Activated CD8-positive, alpha-beta T cell treated with anti-CD3 and anti-CD28 coated beads for 36 hours (primary cell): ENCODE measurements around the gene GDF7. TPM values are rescaled to one million over a fixed set of nuclear protein-coding genes. Genes with fewer than 3 reads are reported as not detected.

Experiments used
- ATAC-seq: fragments of 200-7000 bp; cut with Tn5 transposase; one replicate; pipeline ENCODE4 v1.10.0; 2021; ENCODE audit warnings: mild to moderate bottlenecking, moderate library complexity
- CTCF ChIA-PET: fragments of 350-600 bp; sonication (Branson Sonifier 250); formaldehyde crosslinking; loops from one replicate; lab custom pipeline; 2021; ENCODE audit warnings: antibody characterized with exemption; lab: Charles Lee
- POLR2A ChIA-PET: fragments of 350-600 bp; sonication (Branson Sonifier 250); formaldehyde crosslinking; loops from one replicate; lab custom pipeline; 2021; ENCODE audit warnings: antibody characterized with exemption; lab: Charles Lee
- DNase-seq: peaks from one replicate; pipeline ENCODE4 v3.0.0-alpha.2; 2020
- H3K27ac Mint-ChIP-seq: one replicate; pipeline ENCODE4 v1.8.0; 2021; ENCODE audit warnings: mild to moderate bottlenecking, mixed read lengths
- H3K27me3 Mint-ChIP-seq: one replicate; pipeline ENCODE4 v1.8.0; 2021; ENCODE audit warnings: mixed read lengths
- H3K36me3 Mint-ChIP-seq: one replicate; pipeline ENCODE4 v1.8.0; 2021; ENCODE audit warnings: low read depth, mixed read lengths
- H3K4me1 Mint-ChIP-seq: one replicate; pipeline ENCODE4 v1.8.0; 2021; ENCODE audit warnings: low read depth, mixed read lengths
- H3K4me3 Mint-ChIP-seq: one replicate; pipeline ENCODE4 v1.8.0; 2021; ENCODE audit warnings: mild to moderate bottlenecking, moderate library complexity, mixed read lengths
- H3K9me3 Mint-ChIP-seq: one replicate; pipeline ENCODE4 v1.8.0; 2021; ENCODE audit warnings: mixed read lengths
- intact Hi-C: fragments of 100-400 bp; cut with micrococcal nuclease; formaldehyde crosslinking; loops from one replicate; pipeline ENCODE4 v1.10.0; 2022
- total RNA-seq, 2 experiments: library from RNA; stranded (reverse); gene quantifications; one replicate each; pipeline ENCODE4 v1.2.3, GENCODE V29; 2021
- TF ChIP-seq, protein P1 (sequence below): fragments of 200-600 bp; IDR thresholded peaks from one replicate; pipeline ENCODE4 v1.8.0; 2022; ENCODE audit warnings: antibody characterized with exemption, mild to moderate bottlenecking

GDF7 gene
- total RNA-seq, 2 experiments from 2014 or later, result not detected

DNA sequence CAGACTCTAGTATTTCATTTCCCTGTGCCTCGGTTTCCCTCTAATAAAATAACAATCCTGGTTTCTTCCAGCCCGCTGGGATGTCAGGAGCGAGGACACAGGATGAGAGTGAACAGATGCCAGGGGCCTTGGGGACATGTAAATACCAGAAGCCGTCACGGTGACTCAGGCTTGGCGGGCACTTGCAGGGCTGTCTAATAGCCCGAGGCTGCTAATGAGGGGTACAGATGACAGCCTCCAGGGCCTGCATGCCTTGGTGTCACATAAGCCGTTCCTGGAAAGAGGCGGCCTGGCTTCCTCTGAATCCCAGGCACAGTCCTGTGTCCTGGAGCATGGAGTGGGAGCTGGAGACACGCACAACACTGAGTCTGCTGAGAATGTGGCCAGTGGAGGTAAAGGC, 44.2 kb upstream of the GDF7 start:
- Mint-ChIP-seq H3K36me3 (no peaks in the 10 kb centered on the region), H3K4me3 (no peak overlapping the region), H3K27ac (no peak overlapping the region), H3K9me3 (no peaks in the 10 kb centered on the region), H3K4me1 (no peaks in the 10 kb centered on the region), H3K27me3 (no peaks in the 10 kb centered on the region)
- ChIA-PET POLR2A (no interaction called here), CTCF (no interaction called here)
- no peak for ATAC-seq
- intact Hi-C loops, result no loop called here
- DNase-seq, result no peak
- TF ChIP-seq, protein P1, sequence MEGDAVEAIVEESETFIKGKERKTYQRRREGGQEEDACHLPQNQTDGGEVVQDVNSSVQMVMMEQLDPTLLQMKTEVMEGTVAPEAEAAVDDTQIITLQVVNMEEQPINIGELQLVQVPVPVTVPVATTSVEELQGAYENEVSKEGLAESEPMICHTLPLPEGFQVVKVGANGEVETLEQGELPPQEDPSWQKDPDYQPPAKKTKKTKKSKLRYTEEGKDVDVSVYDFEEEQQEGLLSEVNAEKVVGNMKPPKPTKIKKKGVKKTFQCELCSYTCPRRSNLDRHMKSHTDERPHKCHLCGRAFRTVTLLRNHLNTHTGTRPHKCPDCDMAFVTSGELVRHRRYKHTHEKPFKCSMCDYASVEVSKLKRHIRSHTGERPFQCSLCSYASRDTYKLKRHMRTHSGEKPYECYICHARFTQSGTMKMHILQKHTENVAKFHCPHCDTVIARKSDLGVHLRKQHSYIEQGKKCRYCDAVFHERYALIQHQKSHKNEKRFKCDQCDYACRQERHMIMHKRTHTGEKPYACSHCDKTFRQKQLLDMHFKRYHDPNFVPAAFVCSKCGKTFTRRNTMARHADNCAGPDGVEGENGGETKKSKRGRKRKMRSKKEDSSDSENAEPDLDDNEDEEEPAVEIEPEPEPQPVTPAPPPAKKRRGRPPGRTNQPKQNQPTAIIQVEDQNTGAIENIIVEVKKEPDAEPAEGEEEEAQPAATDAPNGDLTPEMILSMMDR, result no peak

DNA sequence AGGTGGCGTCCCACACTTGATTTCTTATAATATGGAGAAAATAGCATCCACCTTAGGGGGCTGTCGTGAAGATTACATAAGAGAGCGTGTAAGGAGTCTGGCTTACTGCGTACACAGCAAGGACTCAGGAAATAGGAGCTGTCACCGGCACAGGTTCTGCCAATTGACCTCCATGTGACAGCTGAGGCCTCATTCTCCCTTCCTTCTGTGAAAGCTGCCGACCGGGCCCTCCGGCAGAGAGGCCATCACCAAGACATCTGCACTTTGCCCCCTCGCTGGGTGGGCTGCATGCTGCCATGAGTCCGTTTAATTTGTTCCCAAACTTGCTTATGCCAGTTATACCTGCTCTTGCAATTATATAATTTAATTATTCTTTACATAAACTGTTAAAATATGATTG, 43.7 kb upstream of the GDF7 start:
- no peaks in the 10 kb centered on the region for H3K9me3 Mint-ChIP-seq
- CTCF ChIA-PET, result no interaction called here
- intact Hi-C loops, result no loop called here
- TF ChIP-seq, protein P1, result no peak
- H3K4me1 Mint-ChIP-seq, result no peaks in the 10 kb centered on the region
- POLR2A ChIA-PET, result no interaction called here
- ATAC-seq (no peak), DNase-seq (no peak)
- H3K36me3 Mint-ChIP-seq, result no peaks in the 10 kb centered on the region
- H3K4me3 Mint-ChIP-seq, result no peak overlapping the region
- H3K27ac Mint-ChIP-seq, result no peak overlapping the region
- no peaks in the 10 kb centered on the region for H3K27me3 Mint-ChIP-seq

DNA sequence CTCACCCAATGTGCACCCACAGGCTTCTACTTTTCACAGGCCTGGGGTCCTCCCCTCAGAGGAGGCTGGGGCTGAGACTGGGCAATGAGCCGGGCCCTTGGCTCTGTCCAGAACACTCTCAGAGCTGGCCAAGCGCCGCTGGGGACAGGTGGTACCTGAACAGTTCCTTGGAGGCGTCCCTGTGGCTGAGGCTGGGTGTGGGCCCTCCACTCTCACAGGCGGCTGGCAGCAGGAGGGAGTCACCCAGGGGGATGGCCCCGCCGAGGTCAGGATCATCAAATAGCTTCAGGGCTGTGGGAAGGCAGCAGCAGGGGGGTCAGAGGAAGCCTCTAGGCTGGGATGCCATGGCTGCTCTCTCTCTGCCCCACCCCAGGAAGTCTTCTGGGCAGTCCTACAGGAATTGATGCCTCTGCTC, 43.2 kb upstream of the GDF7 start:
- no peaks in the 10 kb centered on the region for H3K9me3 Mint-ChIP-seq
- no peak overlapping the region for H3K4me3 Mint-ChIP-seq
- ChIA-PET POLR2A (no interaction called here), CTCF (no interaction called here)
- no peaks in the 10 kb centered on the region for H3K4me1 Mint-ChIP-seq
- ATAC-seq (no peak), DNase-seq (no peak)
- H3K27ac Mint-ChIP-seq, result no peak overlapping the region
- no peaks in the 10 kb centered on the region for H3K36me3 Mint-ChIP-seq
- no peaks in the 10 kb centered on the region for H3K27me3 Mint-ChIP-seq
- TF ChIP-seq, protein P1, result no peak
- intact Hi-C loops, result no loop called here

DNA sequence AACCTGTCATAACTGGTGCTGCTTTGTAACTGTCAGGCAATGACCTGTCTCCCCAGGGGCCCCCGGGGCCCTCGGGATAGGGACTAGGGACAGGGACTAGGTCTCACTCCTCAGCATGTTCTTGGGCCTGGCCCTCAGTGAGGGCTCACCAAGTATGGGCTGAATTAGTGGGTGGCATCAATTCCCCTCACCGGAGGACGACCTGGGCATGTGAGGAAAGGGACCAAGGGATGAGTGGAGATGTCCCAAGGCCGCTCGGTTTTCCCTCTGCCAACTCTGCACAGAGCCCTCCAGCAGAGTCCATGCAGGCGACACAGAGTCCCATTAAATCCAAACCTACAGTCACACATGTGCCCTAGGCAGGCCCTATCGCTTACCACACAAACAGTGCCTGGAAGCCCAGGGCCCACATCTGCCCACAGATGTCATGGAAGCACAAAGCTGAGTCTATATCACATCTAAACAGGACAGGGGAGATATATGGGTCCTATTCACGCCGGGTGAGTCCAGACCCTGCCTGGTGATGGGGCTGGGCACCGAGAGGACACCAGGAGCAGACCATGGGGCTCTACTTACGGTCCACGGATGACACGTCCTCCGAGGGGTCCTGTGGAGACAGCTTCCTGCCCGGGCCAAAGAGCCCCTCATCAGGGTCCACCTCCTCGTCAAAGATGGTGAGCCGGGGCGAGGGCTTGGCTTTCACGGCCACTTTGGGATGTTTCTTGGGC, 42.6 kb upstream of the GDF7 start:
- no peaks in the 10 kb centered on the region for H3K4me1 Mint-ChIP-seq
- ATAC-seq, result no peak
- H3K27ac Mint-ChIP-seq, result peak overlapping the region; percentile 20
- H3K36me3 Mint-ChIP-seq, result no peaks in the 10 kb centered on the region
- no peak for DNase-seq
- no peaks in the 10 kb centered on the region for H3K27me3 Mint-ChIP-seq
- H3K4me3 Mint-ChIP-seq, result no peak overlapping the region
- POLR2A ChIA-PET, result no interaction called here
- TF ChIP-seq, protein P1, result no peak
- intact Hi-C loops, result no loop called here
- CTCF ChIA-PET, result no interaction called here
- H3K9me3 Mint-ChIP-seq, result no peaks in the 10 kb centered on the region

DNA sequence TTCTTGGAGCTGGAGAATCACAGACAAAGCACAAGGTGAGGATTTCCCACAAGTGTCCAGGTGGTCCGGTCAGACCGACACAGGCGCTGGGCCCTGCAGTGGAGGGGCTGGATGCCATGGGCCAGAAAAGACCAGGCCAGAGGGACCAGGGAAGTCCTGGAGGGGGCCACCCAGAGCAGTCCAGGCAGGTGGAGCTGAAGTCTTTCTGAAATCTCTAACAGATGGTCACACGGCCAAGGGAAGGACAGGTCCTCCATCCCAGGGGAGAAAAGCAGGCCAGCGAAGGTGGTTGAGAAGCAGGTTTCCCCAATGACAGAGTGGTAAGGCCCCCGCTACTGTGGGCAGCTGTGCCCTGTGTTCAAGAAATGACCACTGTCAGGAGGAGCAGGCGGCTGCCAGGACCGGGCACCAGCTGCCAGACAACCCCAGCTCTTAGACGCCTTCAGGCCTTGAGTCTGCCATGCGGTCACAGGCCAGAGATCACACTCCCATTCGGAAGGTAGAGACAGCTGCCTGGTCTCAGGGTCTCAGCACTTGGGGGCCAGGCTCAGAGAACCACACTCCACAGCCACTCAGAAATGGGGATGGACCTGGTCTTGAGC, 42.0 kb upstream of the GDF7 start:
- H3K27ac Mint-ChIP-seq, result no peak overlapping the region
- DNase-seq (no peak), ATAC-seq (no peak)
- no peaks in the 10 kb centered on the region for H3K4me1 Mint-ChIP-seq
- intact Hi-C loops, result no loop called here
- TF ChIP-seq, protein P1, result no peak
- POLR2A ChIA-PET, result no interaction called here
- no peak overlapping the region for H3K4me3 Mint-ChIP-seq
- H3K27me3 Mint-ChIP-seq, result no peaks in the 10 kb centered on the region
- H3K9me3 Mint-ChIP-seq, result no peaks in the 10 kb centered on the region
- CTCF ChIA-PET, result no interaction called here
- H3K36me3 Mint-ChIP-seq, result no peaks in the 10 kb centered on the region
